KOPT-K1 (cell line): Measurements from ENCODE around the gene PCSK4.

Experiments
- H3K27ac ChIP-seq: fragments of 200-600 bp; sonication (generic); 2 replicates; pipeline ENCODE4 v1.5.1; 2016; ENCODE audit warnings: antibody characterized with exemption, mild to moderate bottlenecking, low read depth, low read length; ENCODE audit not compliant: poor library complexity, severe bottlenecking
- H3K36me3 ChIP-seq: fragments of 200-600 bp; sonication (generic); 2 replicates; pipeline ENCODE4 v1.5.1; 2017; ENCODE audit warnings: antibody characterized with exemption, mild to moderate bottlenecking, low read length, moderate library complexity; ENCODE audit not compliant: insufficient read depth
- H3K9me3 ChIP-seq: fragments of 200-600 bp; sonication (generic); 2 replicates; pipeline ENCODE4 v1.5.1; 2017; ENCODE audit warnings: antibody characterized with exemption, low read length, mild to moderate bottlenecking; ENCODE audit not compliant: insufficient read depth, poor library complexity, severe bottlenecking

Gene PCSK4

GRCh38 chr19:1474011-1474764 lies 16.0 kb downstream of the PCSK4 start:
- no peak overlapping the region for H3K27ac ChIP-seq
- H3K9me3 ChIP-seq: no peaks in the 10 kb centered on the region
- peaks cover 26% of the 10 kb centered on the region; the same call in 1 of the 2 replicates for H3K36me3 ChIP-seq

GRCh38 chr19:1473085-1473851 lies 16.9 kb downstream of the PCSK4 start:
- H3K36me3 ChIP-seq: peaks cover 26% of the 10 kb centered on the region; the same call in 1 of the 2 replicates

GRCh38 chr19:1472231-1473084 lies 17.7 kb downstream of the PCSK4 start:
- peaks cover 25% of the 10 kb centered on the region; the same call in 1 of the 2 replicates for H3K36me3 ChIP-seq
- no peak overlapping the region for H3K27ac ChIP-seq
- no peaks in the 10 kb centered on the region for H3K9me3 ChIP-seq

More at GRCh38 chr19:1473085-1473851, 16.9 kb downstream of the PCSK4 start:
- Histone ChIP-seq H3K27ac (no peak overlapping the region), H3K9me3 (no peaks in the 10 kb centered on the region)

DNA sequence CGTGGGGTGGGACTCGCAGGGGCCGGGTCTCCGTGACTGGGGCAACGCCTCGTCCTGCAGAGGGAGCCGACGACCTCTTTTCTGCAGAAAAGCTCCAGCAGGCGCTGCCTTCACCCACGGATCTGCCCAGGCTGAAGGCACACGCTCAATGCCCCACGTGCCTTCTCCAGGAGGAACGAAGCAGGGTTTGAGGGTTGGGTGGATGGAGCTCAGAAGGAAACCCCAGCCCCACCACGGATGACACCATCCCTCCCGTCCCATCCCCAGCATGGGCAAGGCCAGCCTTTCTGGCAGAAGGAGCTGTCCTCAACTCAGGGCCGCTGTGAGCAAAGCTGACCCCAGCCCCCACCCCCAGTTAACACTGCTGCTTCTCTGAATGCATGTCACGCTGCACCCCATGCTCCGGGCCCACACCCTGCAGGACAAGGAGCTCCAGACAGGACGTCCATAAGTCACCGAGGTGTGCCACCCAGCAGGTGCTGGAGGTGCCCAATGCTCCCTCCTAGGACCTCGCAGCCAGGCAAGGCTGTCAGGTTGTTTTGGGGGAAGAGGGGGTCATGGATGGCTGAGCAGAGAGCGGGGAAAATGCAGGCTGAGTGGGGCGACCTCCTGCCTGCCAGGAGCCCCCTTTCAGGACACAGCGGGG lies 18.5 kb downstream of the PCSK4 start:
- Histone ChIP-seq H3K9me3 (no peaks in the 10 kb centered on the region), H3K36me3 (peaks cover 19% of the 10 kb centered on the region; the same call in 1 of the 2 replicates), H3K27ac (no peak overlapping the region)

DNA sequence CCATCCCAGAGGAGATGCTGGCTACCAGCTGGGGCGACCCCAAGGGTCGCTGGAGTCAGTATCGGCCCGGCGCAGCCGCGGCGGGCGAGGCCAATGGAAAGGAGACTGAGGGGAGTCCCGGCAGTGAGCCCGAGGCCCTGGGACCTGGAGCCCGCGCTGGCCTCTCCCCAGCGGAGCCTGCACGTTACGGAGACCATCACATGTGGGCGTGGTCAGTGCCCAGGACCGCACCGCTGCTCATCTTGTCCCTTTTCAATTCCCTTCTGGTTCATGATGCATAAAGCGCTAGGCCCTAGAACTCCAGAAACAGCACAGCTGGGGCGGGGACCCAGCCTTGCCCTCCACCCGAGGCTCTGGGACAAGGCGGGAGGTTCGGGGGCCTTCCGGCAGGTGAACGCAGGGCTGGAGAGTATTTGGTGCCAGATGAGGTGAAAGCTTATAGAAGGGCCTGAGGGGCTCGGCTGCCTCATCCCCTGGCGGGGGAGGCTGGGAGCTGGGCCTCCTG lies 19.1 kb downstream of the PCSK4 start:
- Histone ChIP-seq H3K9me3 (no peaks in the 10 kb centered on the region), H3K36me3 (peaks cover 15% of the 10 kb centered on the region; the same call in 1 of the 2 replicates), H3K27ac (no peak overlapping the region)

GRCh38 chr19:1470305-1471009 lies 19.7 kb downstream of the PCSK4 start:
- Histone ChIP-seq H3K9me3 (no peaks in the 10 kb centered on the region), H3K36me3 (peaks cover 12% of the 10 kb centered on the region; the same call in 1 of the 2 replicates), H3K27ac (no peak overlapping the region)

- Histone ChIP-seq H3K36me3 (peaks cover 8% of the 10 kb centered on the region; the same call in 1 of the 2 replicates), H3K9me3 (no peaks in the 10 kb centered on the region), H3K27ac (no peak overlapping the region)
Measured at GRCh38 chr19:1470055-1470304, 20.2 kb downstream of the PCSK4 start.

DNA sequence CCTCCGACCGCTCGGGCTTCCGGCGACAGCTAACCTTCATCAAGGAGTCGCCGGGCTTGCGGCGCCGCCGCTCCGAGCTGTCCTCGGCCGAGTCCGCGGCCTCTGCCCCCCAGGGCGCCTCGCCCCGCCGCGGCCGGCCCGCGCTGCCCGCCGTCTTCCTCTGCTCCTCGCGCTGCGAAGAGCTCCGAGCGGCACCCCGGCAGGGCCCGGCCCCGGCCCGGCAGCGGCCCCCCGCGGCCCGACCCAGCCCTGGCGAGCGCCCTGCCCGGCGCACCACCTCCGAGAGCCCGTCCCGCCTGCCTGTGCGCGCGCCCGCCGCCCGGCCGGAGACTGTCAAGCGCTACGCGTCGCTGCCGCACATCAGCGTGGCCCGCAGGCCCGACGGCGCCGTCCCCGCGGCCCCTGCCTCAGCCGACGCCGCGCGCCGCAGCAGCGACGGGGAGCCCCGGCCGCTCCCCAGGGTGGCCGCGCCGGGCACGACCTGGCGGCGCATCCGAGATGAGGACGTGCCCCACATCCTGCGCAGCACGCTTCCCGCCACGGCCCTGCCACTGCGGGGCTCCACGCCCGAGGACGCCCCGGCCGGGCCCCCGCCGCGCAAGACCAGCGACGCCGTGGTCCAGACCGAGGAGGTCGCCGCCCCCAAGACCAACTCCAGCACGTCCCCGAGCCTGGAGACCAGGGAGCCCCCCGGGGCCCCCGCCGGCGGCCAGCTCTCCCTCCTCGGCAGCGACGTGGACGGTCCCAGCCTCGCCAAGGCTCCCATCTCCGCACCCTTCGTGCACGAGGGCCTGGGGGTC lies 20.7 kb downstream of the PCSK4 start:
- Histone ChIP-seq H3K27ac (no peak overlapping the region), H3K9me3 (no peaks in the 10 kb centered on the region), H3K36me3 (peaks cover 3% of the 10 kb centered on the region; the same call in 1 of the 2 replicates)

GRCh38 chr19:1468821-1469254 lies 21.3 kb downstream of the PCSK4 start:
- no peaks in the 10 kb centered on the region for H3K9me3 ChIP-seq
- H3K27ac ChIP-seq: no peak overlapping the region
- H3K36me3 ChIP-seq: no peaks in the 10 kb centered on the region

DNA sequence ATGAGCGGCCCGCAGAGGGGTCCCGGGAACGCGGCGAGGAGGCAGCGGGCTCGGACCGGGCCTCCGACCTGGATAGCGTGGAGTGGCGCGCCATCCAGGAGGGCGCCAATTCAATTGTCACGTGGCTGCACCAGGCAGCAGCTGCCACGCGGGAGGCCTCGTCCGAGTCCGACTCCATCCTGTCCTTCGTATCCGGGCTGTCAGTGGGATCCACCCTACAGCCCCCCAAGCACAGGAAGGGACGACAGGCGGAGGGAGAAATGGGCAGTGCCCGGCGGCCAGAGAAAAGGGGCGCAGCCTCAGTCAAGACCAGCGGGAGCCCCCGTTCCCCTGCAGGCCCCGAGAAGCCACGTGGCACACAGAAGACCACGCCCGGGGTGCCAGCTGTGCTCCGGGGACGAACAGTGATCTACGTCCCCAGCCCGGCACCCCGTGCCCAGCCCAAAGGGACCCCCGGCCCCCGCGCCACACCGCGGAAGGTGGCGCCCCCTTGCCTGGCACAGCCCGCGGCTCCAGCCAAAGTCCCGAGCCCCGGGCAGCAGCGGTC lies 21.8 kb downstream of the PCSK4 start:
- H3K36me3 ChIP-seq: no peaks in the 10 kb centered on the region
- no peaks in the 10 kb centered on the region for H3K9me3 ChIP-seq
- H3K27ac ChIP-seq: no peak overlapping the region

GRCh38 chr19:1467490-1468273 lies 22.5 kb downstream of the PCSK4 start:
- no peak overlapping the region for H3K27ac ChIP-seq
- no peaks in the 10 kb centered on the region for H3K9me3 ChIP-seq
- H3K36me3 ChIP-seq: no peaks in the 10 kb centered on the region

GRCh38 chr19:1467215-1467489 lies 23.0 kb downstream of the PCSK4 start:
- H3K27ac ChIP-seq: no peak overlapping the region
- H3K36me3 ChIP-seq: no peaks in the 10 kb centered on the region
- no peaks in the 10 kb centered on the region for H3K9me3 ChIP-seq
